HG03139 (cell line): Measurements from ENCODE around the gene PDLIM5.

Experiments
- ATAC-seq: cut with Tn5 transposase; IDR thresholded peaks from one replicate; pipeline ENCODE4 v1.9.1; 2021; ENCODE audit not compliant: unreplicated experiment

The PDLIM5 gene

DNA sequence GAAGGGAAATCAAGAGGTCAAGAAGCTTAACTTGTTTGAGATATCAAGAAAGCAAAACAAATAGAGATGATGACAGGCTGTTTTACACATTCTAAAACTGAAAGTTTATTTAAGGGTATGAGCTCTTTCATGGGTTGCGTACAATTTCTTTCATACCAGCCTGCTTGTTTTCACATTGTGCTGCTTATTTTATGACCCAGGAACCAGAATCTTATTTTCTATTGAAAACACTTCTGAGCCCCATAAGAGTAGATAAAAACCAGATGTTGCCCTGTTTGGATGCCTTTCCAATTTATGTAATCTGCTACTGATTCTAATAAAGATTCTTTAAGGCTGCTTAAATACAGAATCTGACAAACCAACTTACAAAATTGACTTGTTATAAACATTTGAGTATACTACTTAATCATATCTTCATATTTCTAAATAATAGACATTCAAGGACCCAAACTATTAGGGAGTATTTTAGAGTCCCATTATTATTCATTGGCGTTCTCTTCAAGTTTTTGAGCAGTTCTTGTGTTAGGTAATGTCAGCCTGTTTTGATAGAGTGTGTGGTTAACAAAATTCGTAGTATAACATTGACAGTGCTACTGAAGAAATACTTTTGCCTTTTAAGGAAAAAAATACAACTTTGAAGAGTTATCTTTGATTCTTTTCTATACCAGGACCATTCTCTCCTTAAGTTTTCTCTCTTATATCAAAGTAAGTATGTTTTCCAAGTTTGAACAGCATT is 74.4 kb downstream of the PDLIM5 start:
- no peak for ATAC-seq

- ATAC-seq: no peak
Measured at GRCh38 chr4:94527556-94528233, 76.0 kb downstream of the PDLIM5 start.

- ATAC-seq: no peak
Measured at GRCh38 chr4:94528792-94529451, 77.2 kb downstream of the PDLIM5 start.

- ATAC-seq: no peak
Measured at GRCh38 chr4:94530073-94530472, 78.3 kb downstream of the PDLIM5 start.

DNA sequence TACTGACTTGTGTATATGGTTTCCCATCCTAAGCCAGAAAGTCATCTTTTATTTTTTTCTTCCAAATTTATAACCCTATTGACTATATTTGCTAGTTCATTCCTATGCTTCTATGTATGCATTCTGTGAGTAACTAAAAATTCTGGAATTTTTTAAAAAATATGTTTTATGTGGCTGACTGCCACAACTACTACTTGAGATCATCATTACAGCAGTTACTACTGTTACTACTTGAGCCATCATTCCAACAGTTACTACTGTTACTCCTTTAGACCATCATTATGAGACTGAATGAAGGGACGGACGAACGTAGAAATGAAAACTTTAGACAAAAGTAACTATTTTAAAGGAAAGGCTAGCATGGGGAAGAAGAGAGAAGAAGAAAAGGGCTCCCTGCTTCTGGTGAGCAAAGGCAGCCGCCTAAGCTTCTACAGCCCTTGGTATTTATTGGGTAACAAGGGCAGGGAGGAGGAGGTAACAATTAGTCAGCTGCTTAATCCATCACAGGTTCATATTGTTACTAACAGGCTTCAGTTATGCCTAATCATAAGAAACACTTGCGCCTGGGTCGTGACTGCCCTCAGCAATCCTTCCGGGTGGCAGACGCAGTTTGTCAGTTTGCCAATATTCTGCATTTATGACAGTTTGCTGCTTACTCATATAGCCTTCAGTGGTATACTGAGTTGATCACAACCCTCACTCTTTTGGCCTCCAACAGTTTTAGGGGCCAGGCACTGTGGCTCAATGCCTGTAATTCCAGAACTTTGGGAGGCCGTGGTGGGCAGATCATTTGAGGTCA is 80.4 kb downstream of the PDLIM5 start:
- no peak for ATAC-seq

- no peak for ATAC-seq
Measured at GRCh38 chr4:94533405-94534223, 81.9 kb downstream of the PDLIM5 start.

GRCh38 chr4:94534401-94535312 is 82.9 kb downstream of the PDLIM5 start:
- ATAC-seq: peak; percentile 96

- ATAC-seq: no peak
Measured at GRCh38 chr4:94536049-94536448, 84.3 kb downstream of the PDLIM5 start.

GRCh38 chr4:94536649-94537469 is 85.1 kb downstream of the PDLIM5 start:
- no peak for ATAC-seq

DNA sequence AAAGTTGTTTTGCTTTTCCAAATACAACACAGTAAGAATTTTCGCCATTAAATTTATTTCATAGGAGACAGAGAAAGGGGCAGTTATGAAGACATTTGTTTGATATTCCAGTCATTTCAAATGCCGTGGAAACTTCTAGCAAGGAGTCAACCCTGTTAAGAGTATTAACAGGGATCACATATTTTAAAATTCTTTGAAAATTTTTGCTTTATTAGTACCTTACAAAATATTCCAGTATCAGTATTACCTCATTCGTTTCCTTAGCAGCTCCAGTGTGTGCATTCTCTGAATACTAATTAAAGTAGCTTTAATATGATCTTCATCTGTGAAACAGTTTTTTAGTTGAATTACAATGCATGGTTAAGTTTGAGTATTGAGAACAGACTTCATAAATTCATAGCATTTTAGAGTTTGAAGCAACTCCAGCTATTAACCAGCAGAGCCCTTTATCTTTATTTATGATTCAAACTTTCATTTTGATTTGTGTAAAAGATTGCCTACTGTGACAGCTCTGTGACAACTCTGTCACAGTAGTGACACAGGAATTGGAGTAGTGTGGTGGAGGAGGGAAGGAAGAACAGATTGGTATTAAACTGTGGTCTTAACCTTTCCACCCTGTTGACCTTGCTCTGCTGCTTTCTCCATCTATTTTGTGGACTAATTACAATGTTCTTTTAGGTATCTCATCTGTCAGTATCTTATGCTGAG is 86.3 kb downstream of the PDLIM5 start:
- ATAC-seq: no peak

GRCh38 chr4:94540476-94540875 is 88.7 kb downstream of the PDLIM5 start:
- no peak for ATAC-seq

DNA sequence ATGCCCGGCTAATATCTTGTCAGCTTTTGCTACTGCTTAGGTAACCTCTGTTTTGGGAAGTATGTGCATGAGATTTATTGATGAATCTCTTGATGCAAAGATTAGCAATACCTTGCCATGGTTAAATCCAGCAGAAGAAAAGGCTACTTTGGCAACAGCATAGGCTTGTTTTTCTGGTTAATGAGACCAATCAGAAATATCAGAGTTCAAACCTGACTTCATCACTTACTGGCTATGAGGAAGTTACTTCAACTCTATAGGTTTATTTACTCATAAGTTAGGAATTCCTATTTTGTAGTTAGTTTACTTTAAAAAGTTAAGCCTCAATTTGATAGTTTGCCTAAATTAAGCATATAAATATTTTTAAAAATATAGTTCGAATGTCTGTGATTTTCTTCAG is 93.1 kb downstream of the PDLIM5 start:
- ATAC-seq: no peak

- ATAC-seq: no peak
Measured at GRCh38 chr4:94545296-94545695, 93.6 kb downstream of the PDLIM5 start.

GRCh38 chr4:94546949-94547348 is 95.2 kb downstream of the PDLIM5 start:
- no peak for ATAC-seq

DNA sequence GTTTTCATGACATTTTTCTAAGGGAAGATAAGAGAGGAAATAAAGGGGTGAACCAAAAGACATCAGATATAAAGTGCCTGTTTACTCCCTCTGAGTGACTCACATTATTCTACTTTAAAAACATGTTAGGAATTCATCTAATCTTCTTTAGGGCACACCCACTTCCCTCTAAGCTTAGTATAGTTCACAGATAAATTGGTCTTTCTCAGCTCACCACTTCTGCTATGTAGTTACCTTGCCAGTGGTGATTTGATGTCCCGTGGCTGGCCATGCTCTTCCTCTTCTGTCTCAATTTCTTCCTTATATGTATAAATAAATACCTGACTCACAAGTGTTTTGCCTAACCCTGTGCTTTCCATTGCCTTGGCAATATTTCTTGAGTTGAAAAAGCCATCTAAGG is 96.8 kb downstream of the PDLIM5 start:
- ATAC-seq: no peak

GRCh38 chr4:94550352-94550751 is 98.6 kb downstream of the PDLIM5 start:
- no peak for ATAC-seq

- ATAC-seq: no peak
Measured at GRCh38 chr4:94550851-94551250, 99.1 kb downstream of the PDLIM5 start.
